ENCODE results near the gene BAHCC1.

Gene BAHCC1

GRCh38 chr17:81435652-81436293, 40.5 kb downstream of the BAHCC1 start (continued):
- TF ChIP-seq ARNTL (CRISPR knock-in tag; IDR thresholded peaks at IDR 0.05; ENCODE audit: borderline replicate concordance, low read depth): no peak
- no peak for TF ChIP-seq RARB (CRISPR knock-in tag; IDR thresholded peaks at IDR 0.05)
- no peak for TF ChIP-seq ESRRG (CRISPR knock-in tag; IDR thresholded peaks at IDR 0.05)

GRCh38 chr17:81436294-81436849, 41.1 kb downstream of the BAHCC1 start:
- TF ChIP-seq, protein P1, sequence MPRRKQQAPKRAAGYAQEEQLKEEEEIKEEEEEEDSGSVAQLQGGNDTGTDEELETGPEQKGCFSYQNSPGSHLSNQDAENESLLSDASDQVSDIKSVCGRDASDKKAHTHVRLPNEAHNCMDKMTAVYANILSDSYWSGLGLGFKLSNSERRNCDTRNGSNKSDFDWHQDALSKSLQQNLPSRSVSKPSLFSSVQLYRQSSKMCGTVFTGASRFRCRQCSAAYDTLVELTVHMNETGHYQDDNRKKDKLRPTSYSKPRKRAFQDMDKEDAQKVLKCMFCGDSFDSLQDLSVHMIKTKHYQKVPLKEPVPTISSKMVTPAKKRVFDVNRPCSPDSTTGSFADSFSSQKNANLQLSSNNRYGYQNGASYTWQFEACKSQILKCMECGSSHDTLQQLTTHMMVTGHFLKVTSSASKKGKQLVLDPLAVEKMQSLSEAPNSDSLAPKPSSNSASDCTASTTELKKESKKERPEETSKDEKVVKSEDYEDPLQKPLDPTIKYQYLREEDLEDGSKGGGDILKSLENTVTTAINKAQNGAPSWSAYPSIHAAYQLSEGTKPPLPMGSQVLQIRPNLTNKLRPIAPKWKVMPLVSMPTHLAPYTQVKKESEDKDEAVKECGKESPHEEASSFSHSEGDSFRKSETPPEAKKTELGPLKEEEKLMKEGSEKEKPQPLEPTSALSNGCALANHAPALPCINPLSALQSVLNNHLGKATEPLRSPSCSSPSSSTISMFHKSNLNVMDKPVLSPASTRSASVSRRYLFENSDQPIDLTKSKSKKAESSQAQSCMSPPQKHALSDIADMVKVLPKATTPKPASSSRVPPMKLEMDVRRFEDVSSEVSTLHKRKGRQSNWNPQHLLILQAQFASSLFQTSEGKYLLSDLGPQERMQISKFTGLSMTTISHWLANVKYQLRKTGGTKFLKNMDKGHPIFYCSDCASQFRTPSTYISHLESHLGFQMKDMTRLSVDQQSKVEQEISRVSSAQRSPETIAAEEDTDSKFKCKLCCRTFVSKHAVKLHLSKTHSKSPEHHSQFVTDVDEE (CRISPR knock-in tag; IDR thresholded peaks at IDR 0.05): no peak
- TF ChIP-seq BACH2 (CRISPR knock-in tag; IDR thresholded peaks at IDR 0.05; ENCODE audit: borderline replicate concordance) (no peak), ARNTL (CRISPR knock-in tag; IDR thresholded peaks at IDR 0.05; ENCODE audit: borderline replicate concordance, low read depth) (no peak), ZNF70 (CRISPR knock-in tag; IDR thresholded peaks at IDR 0.05) (no peak), TCF4 (CRISPR knock-in tag; IDR thresholded peaks at IDR 0.05; ENCODE audit: borderline replicate concordance) (no peak), ZNF8 (CRISPR knock-in tag; IDR thresholded peaks at IDR 0.05) (no peak), CSDC2 (CRISPR knock-in tag; IDR thresholded peaks at IDR 0.05) (no peak), ZNF565 (CRISPR knock-in tag; conservative IDR thresholded peaks at IDR 0.05; ENCODE audit: low read depth) (no peak), SNAI2 (CRISPR knock-in tag; IDR thresholded peaks at IDR 0.05) (no peak), ZC3H10 (CRISPR knock-in tag; IDR thresholded peaks at IDR 0.05) (no peak), RARB (CRISPR knock-in tag; IDR thresholded peaks at IDR 0.05) (no peak), ISL1 (CRISPR knock-in tag; IDR thresholded peaks at IDR 0.05) (no peak)
- TF ChIP-seq, protein P2, sequence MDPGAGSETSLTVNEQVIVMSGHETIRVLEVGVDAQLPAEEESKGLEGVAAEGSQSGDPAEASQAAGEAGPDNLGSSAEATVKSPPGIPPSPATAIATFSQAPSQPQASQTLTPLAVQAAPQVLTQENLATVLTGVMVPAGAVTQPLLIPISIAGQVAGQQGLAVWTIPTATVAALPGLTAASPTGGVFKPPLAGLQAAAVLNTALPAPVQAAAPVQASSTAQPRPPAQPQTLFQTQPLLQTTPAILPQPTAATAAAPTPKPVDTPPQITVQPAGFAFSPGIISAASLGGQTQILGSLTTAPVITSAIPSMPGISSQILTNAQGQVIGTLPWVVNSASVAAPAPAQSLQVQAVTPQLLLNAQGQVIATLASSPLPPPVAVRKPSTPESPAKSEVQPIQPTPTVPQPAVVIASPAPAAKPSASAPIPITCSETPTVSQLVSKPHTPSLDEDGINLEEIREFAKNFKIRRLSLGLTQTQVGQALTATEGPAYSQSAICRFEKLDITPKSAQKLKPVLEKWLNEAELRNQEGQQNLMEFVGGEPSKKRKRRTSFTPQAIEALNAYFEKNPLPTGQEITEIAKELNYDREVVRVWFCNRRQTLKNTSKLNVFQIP (CRISPR knock-in tag; IDR thresholded peaks at IDR 0.05; ENCODE audit: borderline replicate concordance, low read depth): no peak
- no peak for ATAC-seq

GRCh38 chr17:81437191-81437651, 42.0 kb downstream of the BAHCC1 start:
- TF ChIP-seq, protein P2 (CRISPR knock-in tag; IDR thresholded peaks at IDR 0.05; ENCODE audit: borderline replicate concordance, low read depth): no peak
- TF ChIP-seq CSDC2 (CRISPR knock-in tag; IDR thresholded peaks at IDR 0.05): no peak
- no peak for TF ChIP-seq OSR1 (CRISPR knock-in tag; IDR thresholded peaks at IDR 0.05)
- no peak for TF ChIP-seq ARNTL (CRISPR knock-in tag; IDR thresholded peaks at IDR 0.05; ENCODE audit: borderline replicate concordance, low read depth)
- TF ChIP-seq ZFP30 (CRISPR knock-in tag; IDR thresholded peaks at IDR 0.05): no peak
- TF ChIP-seq ZFP3 (CRISPR knock-in tag; IDR thresholded peaks at IDR 0.05): no peak
- ATAC-seq: no peak

DNA sequence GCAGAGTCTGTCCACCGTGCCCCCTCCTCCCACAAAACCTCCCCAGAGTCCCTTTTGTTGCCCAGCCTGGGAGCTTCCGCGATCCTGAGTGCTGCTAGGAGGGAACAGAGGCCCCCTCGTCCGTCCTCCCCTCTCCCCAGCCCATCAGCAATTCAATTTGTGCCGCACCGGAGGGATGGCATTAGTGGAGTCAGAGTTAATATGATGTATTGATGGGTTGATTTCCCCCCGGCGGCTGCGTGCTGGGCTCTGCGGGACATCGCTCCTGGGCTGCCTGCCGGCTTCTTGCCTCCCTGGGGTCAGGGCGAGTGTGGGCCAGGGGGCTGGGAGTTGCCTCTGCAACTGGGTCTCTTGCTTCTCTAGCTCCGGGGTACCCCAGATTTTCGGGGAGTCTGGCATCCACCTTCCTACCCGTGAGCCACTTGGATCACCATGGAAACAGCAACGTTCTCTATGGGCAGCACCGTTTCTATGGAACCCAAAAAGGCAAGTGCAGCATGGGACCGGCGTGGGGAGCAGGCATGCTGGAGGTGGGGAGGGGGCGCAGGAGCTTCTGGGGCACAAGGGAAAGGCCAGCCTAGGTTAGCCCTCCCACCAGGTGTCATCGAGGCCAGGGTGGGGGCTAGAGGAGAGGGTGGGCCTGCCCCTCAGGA, 42.9 kb downstream of the BAHCC1 start:
- no peak for ATAC-seq
- TF ChIP-seq ZC3H10 (CRISPR knock-in tag; IDR thresholded peaks at IDR 0.05): no peak
- no peak for TF ChIP-seq TOX (CRISPR knock-in tag; IDR thresholded peaks at IDR 0.05; ENCODE audit: borderline replicate concordance)
- no peak for TF ChIP-seq GLIS3 (CRISPR knock-in tag; IDR thresholded peaks at IDR 0.05)
- no peak for TF ChIP-seq ZNF70 (CRISPR knock-in tag; IDR thresholded peaks at IDR 0.05)

- TF ChIP-seq TOX (CRISPR knock-in tag; IDR thresholded peaks at IDR 0.05; ENCODE audit: borderline replicate concordance): no peak
- no peak for TF ChIP-seq CSDC2 (CRISPR knock-in tag; IDR thresholded peaks at IDR 0.05)
- ATAC-seq: no peak
Measured at GRCh38 chr17:81438688-81439087, 43.4 kb downstream of the BAHCC1 start.

All from SK-N-SH treated with all-trans-retinoic acid at 6 μM for 48 hours (cell line).